PC-9 (cell line): ENCODE measurements around the gene PDE11A. TPM values are rescaled to one million over a fixed set of nuclear protein-coding genes. Genes with fewer than 3 reads are reported as not detected.

Source experiments
- BruUV-seq: library from RNA; stranded (reverse); fragments of 400-500 nt; replicated peaks from 2 replicates; lab custom pipeline; 2021; lab: Mats Ljungman, UMichigan
- CTCF ChIA-PET: fragments of 300-600 bp; sonication (Branson Sonifier 250); formaldehyde crosslinking; loops from one replicate; lab custom pipeline; 2022; ENCODE audit warnings: antibody characterized with exemption; lab: Charles Lee
- POLR2A ChIA-PET: fragments of 300-600 bp; sonication (Branson Sonifier 250); formaldehyde crosslinking; loops from one replicate; lab custom pipeline; 2022; ENCODE audit warnings: antibody characterized with exemption; ENCODE audit not compliant: unreplicated experiment; lab: Charles Lee
- DNase-seq, 2 experiments: peaks; one replicate each; pipeline versions ENCODE4 v3.0.0 to v3.0.0-alpha.2; 2015 to 2022; ENCODE audit warnings: mixed read lengths in 1 of 2
- H2AFZ ChIP-seq: fragments of 200-600 bp; sonication (generic); 2 replicates; pipeline ENCODE4 v1.8.1; 2017; ENCODE audit warnings: antibody characterized with exemption
- H3F3A ChIP-seq: fragments of 200-600 bp; sonication (generic); 2 replicates; pipeline ENCODE4 v1.8.1; 2017; ENCODE audit warnings: antibody characterized with exemption, mild to moderate bottlenecking, low read depth; ENCODE audit not compliant: insufficient read depth
- H3K27ac ChIP-seq: fragments of 200-600 bp; sonication (generic); 2 replicates; pipeline ENCODE4 v1.6.1; 2016; ENCODE audit warnings: mixed run types
- H3K27me3 ChIP-seq: fragments of 200-600 bp; sonication (generic); 2 replicates; pipeline ENCODE4 v1.6.1; 2016; ENCODE audit warnings: low read depth, mixed run types; ENCODE audit not compliant: insufficient read depth
- H3K36me3 ChIP-seq: fragments of 200-600 bp; sonication (generic); 2 replicates; pipeline ENCODE4 v1.6.1; 2016; ENCODE audit warnings: low read depth, mixed run types
- H3K4me1 ChIP-seq: fragments of 200-600 bp; sonication (generic); replicated peaks from 2 replicates; pipeline ENCODE4 v1.6.1; 2016; ENCODE audit warnings: mixed run types; ENCODE audit not compliant: insufficient read depth
- H3K4me2 ChIP-seq: fragments of 200-600 bp; sonication (generic); 2 replicates; pipeline ENCODE4 v1.6.1; 2017; ENCODE audit warnings: mixed run types
- H3K4me3 ChIP-seq: fragments of 200-600 bp; sonication (generic); 2 replicates; pipeline ENCODE4 v1.6.1; 2016; ENCODE audit warnings: mixed run types
- H3K79me2 ChIP-seq: fragments of 200-600 bp; sonication (generic); 2 replicates; pipeline ENCODE4 v1.6.1; 2017; ENCODE audit warnings: low read depth, mixed run types
- H3K9me2 ChIP-seq: fragments of 200-600 bp; sonication (generic); 2 replicates; pipeline ENCODE4 v1.8.1; 2017; ENCODE audit warnings: mild to moderate bottlenecking; ENCODE audit not compliant: insufficient read depth
- H3K9me3 ChIP-seq: fragments of 200-600 bp; sonication (generic); 2 replicates; pipeline ENCODE4 v1.8.1; 2016; ENCODE audit warnings: low read depth; ENCODE audit not compliant: insufficient read depth
- H4K20me1 ChIP-seq: fragments of 200-600 bp; sonication (generic); 2 replicates; pipeline ENCODE4 v1.8.1; 2017; ENCODE audit not compliant: insufficient read depth
- CTCF ChIP-seq: fragments of 200-600 bp; sonication (generic); conservative IDR thresholded peaks from 2 replicates; pipeline ENCODE4 v1.6.1; 2017; ENCODE audit warnings: mixed run types, antibody characterized with exemption, mild to moderate bottlenecking, moderate library complexity
- EZH2 ChIP-seq: fragments of 200-600 bp; sonication (generic); IDR thresholded peaks from 2 replicates; pipeline ENCODE4 v1.8.0; 2017; ENCODE audit warnings: antibody characterized with exemption, low read depth
- intact Hi-C: fragments of 100-400 bp; cut with micrococcal nuclease; formaldehyde crosslinking; loops from one replicate; pipeline ENCODE4 v1.10.0; 2022; ENCODE audit not compliant: unreplicated experiment
- total RNA-seq: library from RNA; stranded (reverse); gene quantifications from 2 replicates; pipeline ENCODE4 v1.2.3, GENCODE V29; 2021

Gene PDE11A
- total RNA-seq, 1 experiment from 2014 or later, result 1.4 TPM

GRCh38 chr2:177939211-177939610, 133.4 kb downstream of the PDE11A start:
- H3K27ac ChIP-seq, result no peak overlapping the region
- ChIA-PET CTCF (no interaction called here), POLR2A (no interaction called here)
- H3K4me2 ChIP-seq, result no peak overlapping the region
- H3K27me3 ChIP-seq, result no peaks in the 10 kb centered on the region
- DNase-seq, result no peak
- H4K20me1 ChIP-seq, result no peaks in the 10 kb centered on the region
- no peak overlapping the region for H3K4me3 ChIP-seq
- H3K36me3 ChIP-seq, result no peaks in the 10 kb centered on the region
- H3F3A ChIP-seq, result no peaks in the 10 kb centered on the region
- BruUV-seq, result no TSS peak
- no peaks in the 10 kb centered on the region for H3K9me3 ChIP-seq
- TF ChIP-seq CTCF (no peak), EZH2 (no peak)
- no peaks in the 10 kb centered on the region for H3K9me2 ChIP-seq
- H3K79me2 ChIP-seq, result no peaks in the 10 kb centered on the region
- H3K4me1 ChIP-seq, result no peaks in the 10 kb centered on the region
- intact Hi-C loops, result no loop called here
- H2AFZ ChIP-seq, result no peak overlapping the region

DNA sequence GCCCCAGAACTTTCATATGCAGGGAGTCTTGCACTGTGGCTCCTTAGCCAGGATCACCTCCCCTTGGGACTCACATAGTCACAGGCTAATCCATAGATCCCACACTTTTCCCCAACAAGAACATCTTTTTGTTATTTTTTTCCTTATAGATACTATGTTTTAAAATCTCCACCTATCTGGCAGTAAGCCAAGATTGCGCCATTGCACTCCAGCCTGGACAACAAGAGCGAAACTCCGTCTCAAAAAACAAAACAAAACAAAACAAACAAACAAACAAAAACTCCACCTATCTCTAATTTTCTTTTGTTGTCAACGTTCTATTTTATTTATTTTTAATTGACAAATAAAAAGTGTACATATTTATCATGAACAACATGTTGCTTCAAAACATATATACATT, 141.7 kb downstream of the PDE11A start:
- BruUV-seq, result no TSS peak
- H3K36me3 ChIP-seq, result no peaks in the 10 kb centered on the region
- POLR2A ChIA-PET, result no interaction called here
- no peaks in the 10 kb centered on the region for H3K79me2 ChIP-seq
- H3K9me2 ChIP-seq, result peaks cover 5% of the 10 kb centered on the region; the same call in 1 of the 2 replicates
- H3K27ac ChIP-seq, result no peak overlapping the region
- no peaks in the 10 kb centered on the region for H3K27me3 ChIP-seq
- DNase-seq, result no peak
- H3K4me2 ChIP-seq, result no peak overlapping the region
- CTCF ChIA-PET, result no interaction called here
- no peaks in the 10 kb centered on the region for H3K9me3 ChIP-seq
- H3K4me3 ChIP-seq, result no peak overlapping the region
- H3F3A ChIP-seq, result no peaks in the 10 kb centered on the region
- intact Hi-C loops, result no loop called here
- H4K20me1 ChIP-seq, result no peaks in the 10 kb centered on the region
- H2AFZ ChIP-seq, result no peak overlapping the region
- no peaks in the 10 kb centered on the region for H3K4me1 ChIP-seq
- TF ChIP-seq EZH2, result no peak
- no peak for TF ChIP-seq CTCF

DNA sequence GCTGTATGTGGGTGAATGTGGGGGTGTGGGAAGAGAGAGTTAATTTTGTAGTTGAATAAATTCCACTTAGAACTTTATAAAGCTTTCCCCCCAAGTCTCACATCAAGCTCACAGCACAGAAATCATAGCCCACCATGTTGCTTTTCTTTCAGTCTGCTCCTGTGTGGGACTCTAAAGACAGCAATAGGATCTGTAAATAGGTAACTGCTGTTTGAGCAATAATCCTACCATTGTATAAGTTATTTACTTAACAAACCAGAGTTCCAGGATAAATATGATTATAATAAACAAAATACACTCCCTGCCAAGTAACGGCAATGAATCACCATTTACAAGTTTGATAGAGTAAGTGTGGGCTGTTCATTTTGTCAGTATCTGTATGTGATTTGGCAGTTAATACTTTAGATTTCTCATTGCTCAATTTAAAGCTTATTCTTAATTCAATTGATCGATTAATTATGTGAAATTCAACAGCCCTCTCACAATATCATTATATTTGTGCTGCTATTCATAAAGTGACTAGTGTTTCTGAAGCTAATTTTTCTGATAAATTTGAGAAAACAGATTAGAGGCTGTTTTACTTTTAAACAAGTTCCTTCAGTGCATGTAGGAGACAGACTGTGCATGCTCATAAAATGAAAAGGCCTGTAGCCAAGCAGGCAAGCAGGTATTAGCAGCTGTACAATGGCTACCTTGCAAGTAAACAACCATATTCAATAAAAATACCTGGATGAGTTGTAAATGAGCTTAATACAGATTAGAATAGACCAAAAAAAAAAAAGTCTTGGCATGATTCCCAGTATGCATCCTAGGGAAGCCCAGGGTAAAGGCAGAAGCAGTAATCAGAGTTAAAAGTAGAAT, 142.7 kb downstream of the PDE11A start:
- Histone ChIP-seq H3K4me3 (no peak overlapping the region), H3K4me2 (no peak overlapping the region), H3K9me3 (no peaks in the 10 kb centered on the region), H3K27ac (no peak overlapping the region), H3F3A (no peaks in the 10 kb centered on the region), H3K4me1 (no peaks in the 10 kb centered on the region), H3K79me2 (no peaks in the 10 kb centered on the region), H4K20me1 (no peaks in the 10 kb centered on the region), H3K27me3 (no peaks in the 10 kb centered on the region), H2AFZ (no peak overlapping the region), H3K9me2 (peaks cover 7% of the 10 kb centered on the region; the same call in 1 of the 2 replicates), H3K36me3 (no peaks in the 10 kb centered on the region)
- TF ChIP-seq CTCF, result no peak
- no peak for TF ChIP-seq EZH2
- CTCF ChIA-PET, result interaction anchor here (0.7 to 0.8 kb wide), 2 partner anchors 11 to 349 kb away, joined by 3 to 6 read pairs; no protein-coding TSS in a partner anchor
- intact Hi-C loops, result no loop called here
- no peak for DNase-seq
- BruUV-seq, result no TSS peak
- POLR2A ChIA-PET, result interaction anchor here (0.6 kb wide), 2 partner anchors 22 to 54 kb away, joined by 3 to 8 read pairs; no protein-coding TSS in a partner anchor
